ENCODE data around the gene ORAI3. TPM values are rescaled to one million over a fixed set of nuclear protein-coding genes. Genes with fewer than 3 reads are reported as not detected.

Gene ORAI3
- 25.7 and 27.1 TPM in 2 replicates for total RNA-seq

- intact Hi-C loops (cut with micrococcal nuclease), result loop anchor here (2.0 kb wide), 1 partner anchor 26 kb away; the partner anchor contains the start of gene FBXL19
Observed at GRCh38 chr16:30948667-30949649, at the start of gene ORAI3. Gene ORAI3, plus strand, starts transcription at chr16:30949068. Its CDS starts 222 bp downstream, at chr16:30949290.

- intact Hi-C loops (cut with micrococcal nuclease), result loop anchor here (5.0 kb wide), 1 partner anchor 137 kb away; the partner anchor contains the start of genes CFAP119 and RNF40
Observed at GRCh38 chr16:30899794-30900193, 49.1 kb upstream of the ORAI3 start.

- intact Hi-C loops (cut with micrococcal nuclease), result loop anchor here (5.0 kb wide), 1 partner anchor 138 kb away; the partner anchor contains the start of genes CFAP119 and RNF40
Observed at GRCh38 chr16:30900588-30900987, 48.3 kb upstream of the ORAI3 start.

GRCh38 chr16:30901201-30902028 lies 47.5 kb upstream of the ORAI3 start:
- intact Hi-C loops (cut with micrococcal nuclease), result loop anchor here (1.0 to 5.0 kb wide), 4 partner anchors 21 to 139 kb away; partner anchors contain the start of genes CFAP119 and RNF40

GRCh38 chr16:30902029-30902972 lies 46.6 kb upstream of the ORAI3 start:
- intact Hi-C loops (cut with micrococcal nuclease), result loop anchor here (1.0 to 5.0 kb wide), 3 partner anchors 20 to 140 kb away; partner anchors contain the start of genes CFAP119 and RNF40

GRCh38 chr16:30903002-30903401 lies 45.9 kb upstream of the ORAI3 start:
- intact Hi-C loops (cut with micrococcal nuclease), result loop anchor here (5.0 kb wide), 1 partner anchor 141 kb away; the partner anchor contains the start of genes CFAP119 and RNF40

- intact Hi-C loops (cut with micrococcal nuclease), result loop anchor here (5.0 kb wide), 1 partner anchor 141 kb away; the partner anchor contains the start of genes CFAP119 and RNF40
Observed at GRCh38 chr16:30903596-30903995, 45.3 kb upstream of the ORAI3 start.

GRCh38 chr16:30904114-30904780 lies 44.6 kb upstream of the ORAI3 start:
- intact Hi-C loops (cut with micrococcal nuclease), result loop anchor here (5.0 kb wide), 1 partner anchor 142 kb away; the partner anchor contains the start of genes CFAP119 and RNF40

GRCh38 chr16:30907064-30907463 lies 41.8 kb upstream of the ORAI3 start:
- intact Hi-C loops (cut with micrococcal nuclease), result no loop called here

- intact Hi-C loops (cut with micrococcal nuclease), result no loop called here
Observed at GRCh38 chr16:30910427-30911029, 38.3 kb upstream of the ORAI3 start.

GRCh38 chr16:30912794-30913412 lies 36.0 kb upstream of the ORAI3 start:
- intact Hi-C loops (cut with micrococcal nuclease), result no loop called here

- intact Hi-C loops (cut with micrococcal nuclease), result no loop called here
Observed at GRCh38 chr16:30914830-30915229, 34.0 kb upstream of the ORAI3 start.

GRCh38 chr16:30918614-30919013 lies 30.3 kb upstream of the ORAI3 start:
- intact Hi-C loops (cut with micrococcal nuclease), result no loop called here

- intact Hi-C loops (cut with micrococcal nuclease), result loop anchor here (5.0 kb wide), 2 partner anchors 144 to 349 kb away; partner anchors contain the start of gene ZNF688
Observed at GRCh38 chr16:30920891-30921290, 28.0 kb upstream of the ORAI3 start.

GRCh38 chr16:30921459-30921747 lies 27.5 kb upstream of the ORAI3 start:
- intact Hi-C loops (cut with micrococcal nuclease), result loop anchor here (5.0 kb wide), 2 partner anchors 144 to 349 kb away; partner anchors contain the start of gene ZNF688

- intact Hi-C loops (cut with micrococcal nuclease), result loop anchor here (1.0 to 5.0 kb wide), 16 partner anchors 20 to 551 kb away; partner anchors contain the start of genes ARMC5, CFAP119, ORAI3 and PHKG2
Observed at GRCh38 chr16:30921748-30922419, 27.0 kb upstream of the ORAI3 start.

GRCh38 chr16:30922420-30922959 lies 26.4 kb upstream of the ORAI3 start:
- intact Hi-C loops (cut with micrococcal nuclease), result loop anchor here (1.0 to 5.0 kb wide), 16 partner anchors 20 to 552 kb away; partner anchors contain the start of genes ARMC5, CFAP119, ORAI3 and PHKG2

Data from T-helper 2 cell treated with Interferon-gamma antibody and Interleukin-4, amounts not matched to agents 100 ng/mL and 5 ng/mL, for 36 hours (primary cell).